GM12878 (cell line): Measurements from ENCODE around the gene PDE1C. TPM values are rescaled to one million over a fixed set of nuclear protein-coding genes. Genes with fewer than 3 reads are reported as not detected.

ENCODE experiments used
- ATAC-seq: fragments of 200-7000 bp; cut with Tn5 transposase; 3 replicates; pipeline ENCODE4 v1.9.1; 2020; ENCODE audit warnings: mild to moderate bottlenecking, moderate library complexity
- BruUV-seq: library from RNA; stranded (reverse); fragments of 400-500 nt; replicated peaks from 2 replicates; lab custom pipeline; 2021; lab: Mats Ljungman, UMichigan
- CTCF ChIA-PET: fragments of 300-600 bp; sonication (Branson Sonifier 250); formaldehyde crosslinking; extraction: SDS; loops from one replicate; lab custom pipeline; 2021; ENCODE audit warnings: inconsistent platforms; lab: Yijun Ruan, JAX
- POLR2A ChIA-PET: fragments of 350-600 bp; formaldehyde crosslinking; extraction: SDS; loops from one replicate; lab custom pipeline; 2021; ENCODE audit warnings: inconsistent platforms; lab: Charles Lee
- RAD21 ChIA-PET: fragments of 300-600 bp; sonication (Branson Sonifier 250); formaldehyde crosslinking; loops from one replicate; lab custom pipeline; 2023; ENCODE audit warnings: antibody characterized with exemption; ENCODE audit not compliant: unreplicated experiment; lab: Charles Lee
- SMC1A ChIA-PET: fragments of 300-600 bp; sonication (Branson Sonifier 250); formaldehyde crosslinking; loops from one replicate; lab custom pipeline; 2023; ENCODE audit not compliant: unreplicated experiment, uncharacterized antibody; lab: Charles Lee
- DNase-seq: peaks from one replicate; pipeline ENCODE4 v3.0.0-alpha.2; 2011; ENCODE audit warnings: low read depth, low spot score
- FAIRE-seq: peaks from 3 replicates; lab custom pipeline; 2011; peaks lifted over from hg19 to GRCh38; lab: Jason Lieb, UNC
- H2AFZ ChIP-seq: 2 replicates; pipeline ENCODE4 v1.6.0; 2011; ENCODE audit warnings: low read depth, low read length, control low read depth; ENCODE audit not compliant: control insufficient read depth
- H3K27ac ChIP-seq: 2 replicates; pipeline ENCODE4 v1.5.1; 2011; ENCODE audit warnings: control low read depth; ENCODE audit not compliant: control insufficient read depth, insufficient read depth
- H3K27me3 ChIP-seq, 2 experiments: replicated peaks in 1 of 2; 2 replicates each; pipeline versions ENCODE4 v1.6.0 to v1.6.1; 2011; ENCODE audit warnings: low read length in 1 of 2; ENCODE audit not compliant: control insufficient read depth in 2 of 2, insufficient read depth in 2 of 2
- H3K36me3 ChIP-seq, 2 experiments: 2 replicates each; pipeline ENCODE4 v1.5.1; 2011; ENCODE audit warnings: low read length in 1 of 2; ENCODE audit not compliant: control insufficient read depth in 2 of 2, insufficient read depth in 2 of 2
- H3K4me1 ChIP-seq: 2 replicates; pipeline ENCODE4 v1.6.1; 2011; ENCODE audit warnings: mild to moderate bottlenecking, low read length, moderate library complexity, mixed read lengths; ENCODE audit not compliant: control insufficient read depth, insufficient read depth
- H3K4me2 ChIP-seq: 2 replicates; pipeline ENCODE4 v1.6.0; 2011; ENCODE audit warnings: control low read depth; ENCODE audit not compliant: control insufficient read depth, insufficient read depth
- H3K4me3 ChIP-seq: fragments of 200-600 bp; sonication (generic); 2 replicates; pipeline ENCODE4 v1.5.1; 2016
- H3K79me2 ChIP-seq: 2 replicates; pipeline ENCODE4 v1.6.0; 2011; ENCODE audit warnings: low read length; ENCODE audit not compliant: control insufficient read depth, insufficient read depth
- H3K9ac ChIP-seq: 2 replicates; pipeline ENCODE4 v1.8.0; 2011; ENCODE audit warnings: low read length, control low read depth, mixed read lengths; ENCODE audit not compliant: control insufficient read depth, insufficient read depth
- H3K9me3 ChIP-seq: replicated peaks from 3 replicates; pipeline ENCODE4 v1.5.1; 2011; ENCODE audit warnings: mild to moderate bottlenecking, low read length; ENCODE audit not compliant: control insufficient read depth, insufficient read depth
- H4K20me1 ChIP-seq: 2 replicates; pipeline ENCODE4 v1.6.0; 2011; ENCODE audit not compliant: control insufficient read depth, insufficient read depth
- PBX3 ChIP-seq: IDR thresholded peaks from 2 replicates; pipeline ENCODE4 v1.6.1; 2011; ENCODE audit warnings: mild to moderate bottlenecking, low read depth, low read length, moderate library complexity; ENCODE audit not compliant: insufficient replicate concordance
- SIN3A ChIP-seq: IDR thresholded peaks from 2 replicates; pipeline ENCODE4 v1.6.1; 2012; ENCODE audit warnings: low read depth, low read length, improper control_type of control experiment
- STAT1 ChIP-seq: fragments of 450-650 bp; conservative IDR thresholded peaks from 2 replicates; pipeline ENCODE4 v1.6.1; 2014; ENCODE audit warnings: antibody characterized with exemption, mild to moderate bottlenecking
- ZBTB40 ChIP-seq: fragments of 450-650 bp; IDR thresholded peaks from 2 replicates; pipeline ENCODE4 v1.6.1; 2016; ENCODE audit warnings: mild to moderate bottlenecking, moderate library complexity, borderline replicate concordance
- WGBS: methylation state at CpG from one replicate; pipeline ENCODE4 v1.1.6; 2016; ENCODE audit warnings: low lambda C conversion rate; ENCODE audit not compliant: insufficient replicate concordance, insufficient coverage; ENCODE audit errors: missing lambda C conversion rate; 5-methylcytosine and 5-hydroxymethylcytosine counted together
- in situ Hi-C: fragments of 300-500 bp; cut with MboI; formaldehyde crosslinking; loops from 9 replicates; pipeline ENCODE4 v1.14.3; 2018; ENCODE audit warnings: mixed read lengths
- intact Hi-C: fragments of 100-400 bp; cut with micrococcal nuclease; formaldehyde crosslinking; loops from one replicate; pipeline ENCODE4 v1.14.2; 2022; ENCODE audit not compliant: unreplicated experiment
- polyA plus RNA-seq, 11 experiments: library from polyadenylated mRNA; depleted of rRNA in 4 of 11; unstranded in 6 of 11; stranded (reverse) in 5 of 11; fragments of >200 nt; fragmentation: Nextera tagmentation in 4 of 11; fragmentation: Illumina TruSeq in 1 of 11; extraction: Ambion mirVana in 4 of 11; extraction: Trizol in 1 of 11; gene quantifications; 1 replicate in 1 of 11; 2 replicates in 10 of 11; pipeline versions ENCODE4 v1.2.1 to v1.2.3, GENCODE V29; 2011 to 2016; ENCODE audit warnings: inconsistent platforms in 2 of 11, missing spikeins in 2 of 11, low read depth in 1 of 11
- total RNA-seq, 4 experiments: library from RNA; depleted of rRNA in 3 of 4; stranded (reverse); fragments of >200 nt in 3 of 4; fragmentation: Illumina TruSeq in 1 of 4; extraction: Trizol in 1 of 4; gene quantifications; 2 replicates each; pipeline versions ENCODE4 v1.2.1 to v1.2.3, GENCODE V29; 2013 to 2021

Gene PDE1C
- total and polyA plus RNA-seq, 10 of the 15 experiments (the other 5 are each of a cell fraction or from before 2014, with no cell fraction given), result 0.29 to 2.3 (median 0.70) TPM

GRCh38 chr7:32059289-32060011 lies 10.8 kb downstream of the PDE1C start:
- ChIA-PET SMC1A (interaction anchor here (0.8 to 11.5 kb wide), 6 partner anchors 10 to 277 kb away, joined by 3 to 69 read pairs (median 7); no protein-coding TSS in a partner anchor), POLR2A (no interaction called here), CTCF (interaction anchor here (0.6 to 4.2 kb wide), 11 partner anchors 8 to 616 kb away, joined by 3 to 26 read pairs (median 3); no protein-coding TSS in a partner anchor), RAD21 (interaction anchor here (1.2 to 2.1 kb wide), 3 partner anchors 9 to 101 kb away, joined by 3 to 6 read pairs (median 3); no protein-coding TSS in a partner anchor)
- WGBS, result 33% methylated on average over 6 of the region's 6 CpGs
- no peak for ATAC-seq
- BruUV-seq, result no TSS peak
- Histone ChIP-seq H3K79me2 (no peaks in the 10 kb centered on the region), H3K9me3 (no peaks in the 10 kb centered on the region; the same call in 2 of the 3 replicates), H3K4me2 (no peak overlapping the region), H4K20me1 (no peaks in the 10 kb centered on the region), H3K9ac (no peak overlapping the region), H3K36me3 (no peaks in the 10 kb centered on the region), H3K4me1 (no peaks in the 10 kb centered on the region), H3K27me3 (no peaks in the 10 kb centered on the region; a peak in 1 of 4 replicates), H3K4me3 (no peak overlapping the region), H2AFZ (no peak overlapping the region), H3K27ac (no peak overlapping the region)
- TF ChIP-seq SIN3A (no peak), PBX3 (no peak), ZBTB40 (no peak), STAT1 (no peak)
- no peak for DNase-seq
- intact Hi-C loops (loop anchor here (5.0 kb wide), 2 partner anchors 277 to 312 kb away; no protein-coding TSS in a partner anchor), in situ Hi-C loops (no loop called here)
- no peak for FAIRE-seq
